GM12878 (cell line): ENCODE results near the gene TAS2R19. TPM values are rescaled to one million over a fixed set of nuclear protein-coding genes. Genes with fewer than 3 reads are reported as not detected.

ENCODE experiments used
- ATAC-seq: fragments of 200-7000 bp; cut with Tn5 transposase; 3 replicates; pipeline ENCODE4 v1.9.1; 2020; ENCODE audit warnings: mild to moderate bottlenecking, moderate library complexity
- BruUV-seq: library from RNA; stranded (reverse); fragments of 400-500 nt; replicated peaks from 2 replicates; lab custom pipeline; 2021; lab: Mats Ljungman, UMichigan
- CTCF ChIA-PET: fragments of 300-600 bp; sonication (Branson Sonifier 250); formaldehyde crosslinking; extraction: SDS; loops from one replicate; lab custom pipeline; 2021; ENCODE audit warnings: inconsistent platforms; lab: Yijun Ruan, JAX
- POLR2A ChIA-PET: fragments of 350-600 bp; formaldehyde crosslinking; extraction: SDS; loops from one replicate; lab custom pipeline; 2021; ENCODE audit warnings: inconsistent platforms; lab: Charles Lee
- RAD21 ChIA-PET: fragments of 300-600 bp; sonication (Branson Sonifier 250); formaldehyde crosslinking; loops from one replicate; lab custom pipeline; 2023; ENCODE audit warnings: antibody characterized with exemption; ENCODE audit not compliant: unreplicated experiment; lab: Charles Lee
- SMC1A ChIA-PET: fragments of 300-600 bp; sonication (Branson Sonifier 250); formaldehyde crosslinking; loops from one replicate; lab custom pipeline; 2023; ENCODE audit not compliant: unreplicated experiment, uncharacterized antibody; lab: Charles Lee
- DNase-seq: peaks from one replicate; pipeline ENCODE4 v3.0.0-alpha.2; 2011; ENCODE audit warnings: low read depth, low spot score
- FAIRE-seq: peaks from 3 replicates; lab custom pipeline; 2011; peaks lifted over from hg19 to GRCh38; lab: Jason Lieb, UNC
- H2AFZ ChIP-seq: 2 replicates; pipeline ENCODE4 v1.6.0; 2011; ENCODE audit warnings: low read depth, low read length, control low read depth; ENCODE audit not compliant: control insufficient read depth
- H3K27ac ChIP-seq: 2 replicates; pipeline ENCODE4 v1.5.1; 2011; ENCODE audit warnings: control low read depth; ENCODE audit not compliant: control insufficient read depth, insufficient read depth
- H3K27me3 ChIP-seq, 2 experiments: replicated peaks in 1 of 2; 2 replicates each; pipeline versions ENCODE4 v1.6.0 to v1.6.1; 2011; ENCODE audit warnings: low read length in 1 of 2; ENCODE audit not compliant: control insufficient read depth in 2 of 2, insufficient read depth in 2 of 2
- H3K36me3 ChIP-seq, 2 experiments: 2 replicates each; pipeline ENCODE4 v1.5.1; 2011; ENCODE audit warnings: low read length in 1 of 2; ENCODE audit not compliant: control insufficient read depth in 2 of 2, insufficient read depth in 2 of 2
- H3K4me1 ChIP-seq: 2 replicates; pipeline ENCODE4 v1.6.1; 2011; ENCODE audit warnings: mild to moderate bottlenecking, low read length, moderate library complexity, mixed read lengths; ENCODE audit not compliant: control insufficient read depth, insufficient read depth
- H3K4me2 ChIP-seq: 2 replicates; pipeline ENCODE4 v1.6.0; 2011; ENCODE audit warnings: control low read depth; ENCODE audit not compliant: control insufficient read depth, insufficient read depth
- H3K4me3 ChIP-seq: fragments of 200-600 bp; sonication (generic); 2 replicates; pipeline ENCODE4 v1.5.1; 2016
- H3K79me2 ChIP-seq: 2 replicates; pipeline ENCODE4 v1.6.0; 2011; ENCODE audit warnings: low read length; ENCODE audit not compliant: control insufficient read depth, insufficient read depth
- H3K9ac ChIP-seq: 2 replicates; pipeline ENCODE4 v1.8.0; 2011; ENCODE audit warnings: low read length, control low read depth, mixed read lengths; ENCODE audit not compliant: control insufficient read depth, insufficient read depth
- H3K9me3 ChIP-seq: replicated peaks from 3 replicates; pipeline ENCODE4 v1.5.1; 2011; ENCODE audit warnings: mild to moderate bottlenecking, low read length; ENCODE audit not compliant: control insufficient read depth, insufficient read depth
- H4K20me1 ChIP-seq: 2 replicates; pipeline ENCODE4 v1.6.0; 2011; ENCODE audit not compliant: control insufficient read depth, insufficient read depth
- BHLHE40 ChIP-seq, 2 experiments: fragments of 450-650 bp in 1 of 2; IDR thresholded peaks; 2 replicates each; pipeline ENCODE4 v1.6.1; 2011 to 2017; ENCODE audit warnings: low read depth in 2 of 2, borderline replicate concordance in 1 of 2, improper control_type of control experiment in 1 of 2, low read length in 1 of 2, mild to moderate bottlenecking in 1 of 2
- DPF2 ChIP-seq: fragments of 450-650 bp; IDR thresholded peaks from 2 replicates; pipeline ENCODE4 v1.6.1; 2017; ENCODE audit warnings: mild to moderate bottlenecking
- EZH2 ChIP-seq: IDR thresholded peaks from 2 replicates; pipeline ENCODE4 v1.6.1; 2012; ENCODE audit warnings: low read depth, mild to moderate bottlenecking, control low read depth, inconsistent platforms, low read length, borderline replicate concordance; ENCODE audit not compliant: control insufficient read depth
- MXI1 ChIP-seq: fragments of 150-350 bp; IDR thresholded peaks from 2 replicates; pipeline ENCODE4 v1.6.1; 2011; ENCODE audit warnings: low read depth, mild to moderate bottlenecking, inconsistent platforms, low read length, improper control_type of control experiment
- POLR2A ChIP-seq: IDR thresholded peaks from 2 replicates; pipeline ENCODE4 v1.6.1; 2011; ENCODE audit warnings: low read depth, mild to moderate bottlenecking, low read length
- POLR2AphosphoS5 ChIP-seq: IDR thresholded peaks from 2 replicates; pipeline ENCODE4 v1.6.1; 2011; ENCODE audit warnings: mild to moderate bottlenecking, low read length, inconsistent platforms
- RUNX3 ChIP-seq: IDR thresholded peaks from 2 replicates; pipeline ENCODE4 v1.6.1; 2012; ENCODE audit warnings: low read length, inconsistent platforms
- SRF ChIP-seq, 2 experiments: IDR thresholded peaks; 2 replicates each; pipeline ENCODE4 v1.6.1; 2011; ENCODE audit warnings: low read depth in 2 of 2, low read length in 2 of 2, mild to moderate bottlenecking in 1 of 2, moderate library complexity in 1 of 2
- STAT1 ChIP-seq: fragments of 450-650 bp; conservative IDR thresholded peaks from 2 replicates; pipeline ENCODE4 v1.6.1; 2014; ENCODE audit warnings: antibody characterized with exemption, mild to moderate bottlenecking
- TARDBP ChIP-seq: IDR thresholded peaks from 2 replicates; pipeline ENCODE4 v1.6.1; 2016; ENCODE audit warnings: borderline replicate concordance
- TCF7 ChIP-seq: IDR thresholded peaks from 2 replicates; pipeline ENCODE4 v1.6.1; 2014; ENCODE audit warnings: antibody characterized with exemption, borderline replicate concordance
- WGBS: methylation state at CpG from one replicate; pipeline ENCODE4 v1.1.6; 2016; ENCODE audit warnings: low lambda C conversion rate; ENCODE audit not compliant: insufficient replicate concordance, insufficient coverage; ENCODE audit errors: missing lambda C conversion rate; 5-methylcytosine and 5-hydroxymethylcytosine counted together
- in situ Hi-C: fragments of 300-500 bp; cut with MboI; formaldehyde crosslinking; loops from 9 replicates; pipeline ENCODE4 v1.14.3; 2018; ENCODE audit warnings: mixed read lengths
- intact Hi-C: fragments of 100-400 bp; cut with micrococcal nuclease; formaldehyde crosslinking; loops from one replicate; pipeline ENCODE4 v1.14.2; 2022; ENCODE audit not compliant: unreplicated experiment
- polyA plus RNA-seq, 11 experiments: library from polyadenylated mRNA; depleted of rRNA in 4 of 11; unstranded in 6 of 11; stranded (reverse) in 5 of 11; fragments of >200 nt; fragmentation: Nextera tagmentation in 4 of 11; fragmentation: Illumina TruSeq in 1 of 11; extraction: Ambion mirVana in 4 of 11; extraction: Trizol in 1 of 11; gene quantifications; 1 replicate in 1 of 11; 2 replicates in 10 of 11; pipeline versions ENCODE4 v1.2.1 to v1.2.3, GENCODE V29; 2011 to 2016; ENCODE audit warnings: inconsistent platforms in 2 of 11, missing spikeins in 2 of 11, low read depth in 1 of 11
- total RNA-seq, 4 experiments: library from RNA; depleted of rRNA in 3 of 4; stranded (reverse); fragments of >200 nt in 3 of 4; fragmentation: Illumina TruSeq in 1 of 4; extraction: Trizol in 1 of 4; gene quantifications; 2 replicates each; pipeline versions ENCODE4 v1.2.1 to v1.2.3, GENCODE V29; 2013 to 2021
- TF ChIP-seq, protein P1 (sequence below): fragments of 450-650 bp; conservative IDR thresholded peaks from 2 replicates; pipeline ENCODE4 v1.6.1; 2017; ENCODE audit warnings: mild to moderate bottlenecking, moderate library complexity
- TF ChIP-seq, protein P2 (sequence below): fragments of 450-650 bp; IDR thresholded peaks from 2 replicates; pipeline ENCODE4 v1.6.1; 2014; ENCODE audit warnings: mild to moderate bottlenecking
- TF ChIP-seq, protein P3 (sequence below): IDR thresholded peaks from 2 replicates; pipeline ENCODE4 v1.6.1; 2012; ENCODE audit warnings: mild to moderate bottlenecking, low read depth, low read length
- TF ChIP-seq, protein P4 (sequence below): fragments of 450-650 bp; IDR thresholded peaks from 2 replicates; pipeline ENCODE4 v1.6.1; 2017; ENCODE audit warnings: mild to moderate bottlenecking

The TAS2R19 gene
- total and polyA plus RNA-seq, 10 of the 15 experiments (the other 5 are each of a cell fraction or from before 2014, with no cell fraction given) = 0.10 to 6.9 (median 0.46) TPM; not detected in 1

DNA sequence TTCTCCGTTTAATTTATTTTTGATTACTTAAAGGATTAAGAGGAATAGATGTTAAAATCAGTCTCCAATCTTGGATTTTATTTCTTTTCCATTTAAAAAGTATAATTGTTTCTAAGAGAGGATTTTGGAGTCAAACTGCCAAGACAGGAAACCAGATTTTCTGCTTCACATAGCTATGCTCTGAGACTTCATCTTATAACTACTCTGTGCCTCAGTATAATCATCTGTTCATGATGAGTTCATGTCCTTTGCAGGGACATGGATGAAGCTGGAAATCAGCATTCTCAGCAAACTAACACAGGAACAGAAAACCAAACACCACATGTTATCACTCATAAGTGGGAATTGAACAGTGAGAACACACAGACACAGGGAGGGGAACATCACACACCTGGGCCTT is 17.7 kb upstream of the TAS2R19 start:
- H3K79me2 ChIP-seq = no peaks in the 10 kb centered on the region; the same call in 1 of the 2 replicates
- H3K9me3 ChIP-seq = no peaks in the 10 kb centered on the region; the same call in 2 of the 3 replicates
- H4K20me1 ChIP-seq = no peaks in the 10 kb centered on the region
- DNase-seq = no peak
- H3K4me3 ChIP-seq = no peak overlapping the region
- no peak overlapping the region for H3K4me2 ChIP-seq
- POLR2A ChIA-PET = no interaction called here
- WGBS = 96% methylated on average over 1 of the region's 1 CpG
- RAD21 ChIA-PET = no interaction called here
- no peak overlapping the region for H3K9ac ChIP-seq
- H3K36me3 ChIP-seq = no peaks in the 10 kb centered on the region; a peak in 1 of 4 replicates
- in situ Hi-C loops (no loop called here), intact Hi-C loops (no loop called here)
- BruUV-seq = no TSS peak
- CTCF ChIA-PET = no interaction called here
- H3K27me3 ChIP-seq = no peaks in the 10 kb centered on the region
- no peaks in the 10 kb centered on the region for H3K4me1 ChIP-seq
- H2AFZ ChIP-seq = no peak overlapping the region
- SMC1A ChIA-PET = no interaction called here
- no peak overlapping the region for H3K27ac ChIP-seq
- no peak for FAIRE-seq
- ATAC-seq = no peak
- TF ChIP-seq POLR2A (no peak), BHLHE40 (IDR thresholded peaks at IDR 0.05; ENCODE audit: borderline replicate concordance in 1 of 2, low read depth in 2 of 2, low read length in 1 of 2) (no peak), DPF2 (no peak), STAT1 (no peak), TCF7 (no peak), RUNX3 (no peak), SRF (IDR thresholded peaks at IDR 0.05; ENCODE audit: low read depth in 2 of 2, low read length in 2 of 2) (no peak), TARDBP (no peak), POLR2AphosphoS5 (no peak), EZH2 (no peak), MXI1 (no peak)
- TF ChIP-seq, protein P1, sequence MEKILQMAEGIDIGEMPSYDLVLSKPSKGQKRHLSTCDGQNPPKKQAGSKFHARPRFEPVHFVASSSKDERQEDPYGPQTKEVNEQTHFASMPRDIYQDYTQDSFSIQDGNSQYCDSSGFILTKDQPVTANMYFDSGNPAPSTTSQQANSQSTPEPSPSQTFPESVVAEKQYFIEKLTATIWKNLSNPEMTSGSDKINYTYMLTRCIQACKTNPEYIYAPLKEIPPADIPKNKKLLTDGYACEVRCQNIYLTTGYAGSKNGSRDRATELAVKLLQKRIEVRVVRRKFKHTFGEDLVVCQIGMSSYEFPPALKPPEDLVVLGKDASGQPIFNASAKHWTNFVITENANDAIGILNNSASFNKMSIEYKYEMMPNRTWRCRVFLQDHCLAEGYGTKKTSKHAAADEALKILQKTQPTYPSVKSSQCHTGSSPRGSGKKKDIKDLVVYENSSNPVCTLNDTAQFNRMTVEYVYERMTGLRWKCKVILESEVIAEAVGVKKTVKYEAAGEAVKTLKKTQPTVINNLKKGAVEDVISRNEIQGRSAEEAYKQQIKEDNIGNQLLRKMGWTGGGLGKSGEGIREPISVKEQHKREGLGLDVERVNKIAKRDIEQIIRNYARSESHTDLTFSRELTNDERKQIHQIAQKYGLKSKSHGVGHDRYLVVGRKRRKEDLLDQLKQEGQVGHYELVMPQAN = no peak
- TF ChIP-seq, protein P2, sequence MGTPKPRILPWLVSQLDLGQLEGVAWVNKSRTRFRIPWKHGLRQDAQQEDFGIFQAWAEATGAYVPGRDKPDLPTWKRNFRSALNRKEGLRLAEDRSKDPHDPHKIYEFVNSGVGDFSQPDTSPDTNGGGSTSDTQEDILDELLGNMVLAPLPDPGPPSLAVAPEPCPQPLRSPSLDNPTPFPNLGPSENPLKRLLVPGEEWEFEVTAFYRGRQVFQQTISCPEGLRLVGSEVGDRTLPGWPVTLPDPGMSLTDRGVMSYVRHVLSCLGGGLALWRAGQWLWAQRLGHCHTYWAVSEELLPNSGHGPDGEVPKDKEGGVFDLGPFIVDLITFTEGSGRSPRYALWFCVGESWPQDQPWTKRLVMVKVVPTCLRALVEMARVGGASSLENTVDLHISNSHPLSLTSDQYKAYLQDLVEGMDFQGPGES = no peak
- TF ChIP-seq, protein P3, sequence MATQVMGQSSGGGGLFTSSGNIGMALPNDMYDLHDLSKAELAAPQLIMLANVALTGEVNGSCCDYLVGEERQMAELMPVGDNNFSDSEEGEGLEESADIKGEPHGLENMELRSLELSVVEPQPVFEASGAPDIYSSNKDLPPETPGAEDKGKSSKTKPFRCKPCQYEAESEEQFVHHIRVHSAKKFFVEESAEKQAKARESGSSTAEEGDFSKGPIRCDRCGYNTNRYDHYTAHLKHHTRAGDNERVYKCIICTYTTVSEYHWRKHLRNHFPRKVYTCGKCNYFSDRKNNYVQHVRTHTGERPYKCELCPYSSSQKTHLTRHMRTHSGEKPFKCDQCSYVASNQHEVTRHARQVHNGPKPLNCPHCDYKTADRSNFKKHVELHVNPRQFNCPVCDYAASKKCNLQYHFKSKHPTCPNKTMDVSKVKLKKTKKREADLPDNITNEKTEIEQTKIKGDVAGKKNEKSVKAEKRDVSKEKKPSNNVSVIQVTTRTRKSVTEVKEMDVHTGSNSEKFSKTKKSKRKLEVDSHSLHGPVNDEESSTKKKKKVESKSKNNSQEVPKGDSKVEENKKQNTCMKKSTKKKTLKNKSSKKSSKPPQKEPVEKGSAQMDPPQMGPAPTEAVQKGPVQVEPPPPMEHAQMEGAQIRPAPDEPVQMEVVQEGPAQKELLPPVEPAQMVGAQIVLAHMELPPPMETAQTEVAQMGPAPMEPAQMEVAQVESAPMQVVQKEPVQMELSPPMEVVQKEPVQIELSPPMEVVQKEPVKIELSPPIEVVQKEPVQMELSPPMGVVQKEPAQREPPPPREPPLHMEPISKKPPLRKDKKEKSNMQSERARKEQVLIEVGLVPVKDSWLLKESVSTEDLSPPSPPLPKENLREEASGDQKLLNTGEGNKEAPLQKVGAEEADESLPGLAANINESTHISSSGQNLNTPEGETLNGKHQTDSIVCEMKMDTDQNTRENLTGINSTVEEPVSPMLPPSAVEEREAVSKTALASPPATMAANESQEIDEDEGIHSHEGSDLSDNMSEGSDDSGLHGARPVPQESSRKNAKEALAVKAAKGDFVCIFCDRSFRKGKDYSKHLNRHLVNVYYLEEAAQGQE = no peak
- TF ChIP-seq, protein P4, sequence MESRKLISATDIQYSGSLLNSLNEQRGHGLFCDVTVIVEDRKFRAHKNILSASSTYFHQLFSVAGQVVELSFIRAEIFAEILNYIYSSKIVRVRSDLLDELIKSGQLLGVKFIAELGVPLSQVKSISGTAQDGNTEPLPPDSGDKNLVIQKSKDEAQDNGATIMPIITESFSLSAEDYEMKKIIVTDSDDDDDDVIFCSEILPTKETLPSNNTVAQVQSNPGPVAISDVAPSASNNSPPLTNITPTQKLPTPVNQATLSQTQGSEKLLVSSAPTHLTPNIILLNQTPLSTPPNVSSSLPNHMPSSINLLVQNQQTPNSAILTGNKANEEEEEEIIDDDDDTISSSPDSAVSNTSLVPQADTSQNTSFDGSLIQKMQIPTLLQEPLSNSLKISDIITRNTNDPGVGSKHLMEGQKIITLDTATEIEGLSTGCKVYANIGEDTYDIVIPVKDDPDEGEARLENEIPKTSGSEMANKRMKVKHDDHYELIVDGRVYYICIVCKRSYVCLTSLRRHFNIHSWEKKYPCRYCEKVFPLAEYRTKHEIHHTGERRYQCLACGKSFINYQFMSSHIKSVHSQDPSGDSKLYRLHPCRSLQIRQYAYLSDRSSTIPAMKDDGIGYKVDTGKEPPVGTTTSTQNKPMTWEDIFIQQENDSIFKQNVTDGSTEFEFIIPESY = no peak
